Uterus (tissue), 4 donors: ENCODE results near the gene IGSF11. TPM values are rescaled to one million over a fixed set of nuclear protein-coding genes. Genes with fewer than 3 reads are reported as not detected.

Source experiments
- DNase-seq, 2 donors: peaks; one replicate each; pipeline ENCODE4 v3.0.0-alpha.2; 2019 to 2020
- H3K27ac ChIP-seq, 2 donors: fragments of 200-600 bp; sonication (generic); 1 replicate in 1 of 2; 2 replicates in 1 of 2; pipeline ENCODE4 v1.5.1; 2016 to 2018
- H3K27me3 ChIP-seq, 2 donors: fragments of 200-600 bp; sonication (generic); one replicate each; pipeline ENCODE4 v1.5.1; 2018 to 2019; ENCODE audit warnings: control low read depth in 1 of 2
- H3K36me3 ChIP-seq, 2 donors: fragments of 200-600 bp; sonication (generic); one replicate each; pipeline ENCODE4 v1.5.1; 2019; ENCODE audit warnings: control low read depth in 1 of 2
- H3K4me1 ChIP-seq, 2 donors: fragments of 200-600 bp; sonication (generic); one replicate each; pipeline ENCODE4 v1.5.1; 2018 to 2019; ENCODE audit warnings: control low read depth in 1 of 2
- H3K4me3 ChIP-seq, 2 donors: fragments of 200-600 bp; sonication (generic); 1 replicate in 1 of 2; 2 replicates in 1 of 2; pipeline ENCODE4 v1.5.1; 2018 to 2019; ENCODE audit warnings: mild to moderate bottlenecking in 1 of 2
- H3K9me3 ChIP-seq, 2 donors: fragments of 200-600 bp; sonication (generic); one replicate each; pipeline ENCODE4 v1.5.1; 2019; ENCODE audit warnings: control low read depth in 1 of 2
- CTCF ChIP-seq, 4 experiments: fragments of 200-600 bp in 2 of 4; fragments of 450-650 bp in 2 of 4; sonication (generic) in 2 of 4; IDR thresholded peaks; one replicate each; pipeline ENCODE4 v1.5.1; 2016 to 2019; ENCODE audit warnings: antibody characterized with exemption in 4 of 4, mild to moderate bottlenecking in 2 of 4, moderate library complexity in 1 of 4
- POLR2A ChIP-seq, 2 donors: fragments of 450-650 bp; IDR thresholded peaks; one replicate each; pipeline ENCODE4 v1.6.1; 2016; ENCODE audit warnings: antibody characterized with exemption in 2 of 2, mild to moderate bottlenecking in 1 of 2, moderate library complexity in 1 of 2
- intact Hi-C: fragments of 100-400 bp; cut with DNase I; formaldehyde crosslinking; loops from one replicate; pipeline ENCODE4 v1.15.1; 2023; ENCODE audit warnings: low total_unique reads
- total RNA-seq, 4 donors: library from RNA; depleted of rRNA in 3 of 4; stranded (reverse); fragments of >200 nt in 3 of 4; gene quantifications; one replicate each; pipeline versions ENCODE4 v1.1.0 to v1.2.4, GENCODE V29; 2014 to 2023
- donor health status: DM: yes; HTN: yes; CAD: no.

Gene IGSF11
- total RNA-seq, 4 donors from 2014 or later = 1.2 to 4.4 TPM; not detected in 2

- H3K27me3 ChIP-seq = no peaks in the 10 kb centered on the region
- H3K36me3 ChIP-seq = no peaks in the 10 kb centered on the region
- H3K27ac ChIP-seq = no peak overlapping the region
- no peak for TF ChIP-seq POLR2A (IDR thresholded peaks at IDR 0.05)
- no peak for TF ChIP-seq CTCF (IDR thresholded peaks at IDR 0.05)
- intact Hi-C loops = no loop called here
- DNase-seq = no peak
- H3K4me3 ChIP-seq = no peak overlapping the region
- no peaks in the 10 kb centered on the region for H3K4me1 ChIP-seq
- no peaks in the 10 kb centered on the region for H3K9me3 ChIP-seq
Measured at GRCh38 chr3:119015942-119016341, 18.7 kb downstream of the IGSF11 start.

GRCh38 chr3:119013951-119014350 is 20.7 kb downstream of the IGSF11 start:
- no peak for DNase-seq
- no peak overlapping the region for H3K27ac ChIP-seq
- TF ChIP-seq CTCF (IDR thresholded peaks at IDR 0.05) (no peak), POLR2A (IDR thresholded peaks at IDR 0.05) (no peak)
- no peaks in the 10 kb centered on the region for H3K27me3 ChIP-seq
- H3K36me3 ChIP-seq = no peaks in the 10 kb centered on the region
- H3K4me1 ChIP-seq = no peaks in the 10 kb centered on the region
- H3K4me3 ChIP-seq = no peak overlapping the region
- no peaks in the 10 kb centered on the region for H3K9me3 ChIP-seq
- intact Hi-C loops = no loop called here

GRCh38 chr3:119011528-119011927 is 23.1 kb downstream of the IGSF11 start:
- no peaks in the 10 kb centered on the region for H3K36me3 ChIP-seq
- H3K27ac ChIP-seq = no peak overlapping the region
- intact Hi-C loops = no loop called here
- H3K9me3 ChIP-seq = no peaks in the 10 kb centered on the region
- no peaks in the 10 kb centered on the region for H3K27me3 ChIP-seq
- DNase-seq = no peak
- TF ChIP-seq CTCF (IDR thresholded peaks at IDR 0.05) = no peak
- no peak for TF ChIP-seq POLR2A (IDR thresholded peaks at IDR 0.05)
- no peaks in the 10 kb centered on the region for H3K4me1 ChIP-seq
- no peak overlapping the region for H3K4me3 ChIP-seq

- intact Hi-C loops = no loop called here
- H3K9me3 ChIP-seq = no peaks in the 10 kb centered on the region
- H3K27ac ChIP-seq = no peak overlapping the region
- no peaks in the 10 kb centered on the region for H3K36me3 ChIP-seq
- TF ChIP-seq POLR2A (IDR thresholded peaks at IDR 0.05) (no peak), CTCF (IDR thresholded peaks at IDR 0.05) (no peak)
- H3K4me1 ChIP-seq = no peaks in the 10 kb centered on the region
- H3K27me3 ChIP-seq = no peaks in the 10 kb centered on the region
- DNase-seq = no peak
- H3K4me3 ChIP-seq = no peak overlapping the region
Measured at GRCh38 chr3:118997190-118997589, 37.5 kb downstream of the IGSF11 start.

- intact Hi-C loops = no loop called here
- Histone ChIP-seq H3K4me1 (no peaks in the 10 kb centered on the region), H3K36me3 (no peaks in the 10 kb centered on the region), H3K27me3 (no peaks in the 10 kb centered on the region), H3K9me3 (no peaks in the 10 kb centered on the region), H3K27ac (no peak overlapping the region), H3K4me3 (no peak overlapping the region)
- no peak for DNase-seq
- no peak for TF ChIP-seq CTCF (IDR thresholded peaks at IDR 0.05)
- TF ChIP-seq POLR2A (IDR thresholded peaks at IDR 0.05) = no peak
Measured at GRCh38 chr3:118991775-118992174, 42.9 kb downstream of the IGSF11 start.
